GM12878 (cell line): ENCODE results near the gene CCDC39. TPM values are rescaled to one million over a fixed set of nuclear protein-coding genes. Genes with fewer than 3 reads are reported as not detected.
A peak's percentile ranks its signal among the peaks of the same experiment; 100 is the strongest.

ENCODE experiments used
- ATF3 ChIP-seq: IDR thresholded peaks from 2 replicates; pipeline ENCODE4 v1.6.1; 2011; ENCODE audit warnings: low read depth, mild to moderate bottlenecking, low read length, moderate library complexity, borderline replicate concordance; ENCODE audit errors: extremely low read depth
- E4F1 ChIP-seq: fragments of 450-650 bp; IDR thresholded peaks from 2 replicates; pipeline ENCODE4 v1.6.1; 2018; ENCODE audit warnings: borderline replicate concordance, mild to moderate bottlenecking; ENCODE audit not compliant: partially characterized antibody
- EGR1 ChIP-seq, 2 experiments: IDR thresholded peaks; 1 replicate in 1 of 2; 2 replicates in 1 of 2; pipeline ENCODE4 v1.6.1; 2011 to 2012; ENCODE audit warnings: low read depth in 2 of 2, low read length in 2 of 2, borderline replicate concordance in 1 of 2, mild to moderate bottlenecking in 1 of 2, moderate library complexity in 1 of 2
- GABPA ChIP-seq: IDR thresholded peaks from 2 replicates; pipeline ENCODE4 v1.6.1; 2014; ENCODE audit warnings: antibody characterized with exemption, low read depth, mild to moderate bottlenecking, inconsistent platforms
- HCFC1 ChIP-seq: fragments of 150-350 bp; IDR thresholded peaks from 2 replicates; pipeline ENCODE4 v1.6.1; 2014; ENCODE audit warnings: low read length
- HDAC2 ChIP-seq: fragments of 200-600 bp; sonication (generic); IDR thresholded peaks from 2 replicates; pipeline ENCODE4 v1.6.1; 2017
- HDAC6 ChIP-seq: fragments of 200-600 bp; sonication (generic); IDR thresholded peaks from one replicate; pipeline ENCODE4 v1.8.0; 2017; ENCODE audit warnings: antibody characterized with exemption; ENCODE audit not compliant: unreplicated experiment
- IKZF1 ChIP-seq: fragments of 450-650 bp; conservative IDR thresholded peaks from 2 replicates; pipeline ENCODE4 v1.6.1; 2017; ENCODE audit warnings: antibody characterized with exemption, mild to moderate bottlenecking
- KLF5 ChIP-seq: fragments of 450-650 bp; IDR thresholded peaks from 2 replicates; pipeline ENCODE4 v1.6.1; 2014; ENCODE audit warnings: mild to moderate bottlenecking; ENCODE audit not compliant: partially characterized antibody
- MTA3 ChIP-seq: IDR thresholded peaks from 2 replicates; pipeline ENCODE4 v1.6.1; 2012; ENCODE audit warnings: low read length, inconsistent platforms, borderline replicate concordance
- MYB ChIP-seq: fragments of 150-350 bp; IDR thresholded peaks from 2 replicates; pipeline ENCODE4 v1.6.1; 2014; ENCODE audit warnings: mild to moderate bottlenecking, low read depth, low read length, borderline replicate concordance
- POLR2AphosphoS2 ChIP-seq: IDR thresholded peaks from 2 replicates; pipeline ENCODE4 v1.6.1; 2011; ENCODE audit warnings: low read depth, mild to moderate bottlenecking, low read length, improper control_type of control experiment, moderate library complexity
- POLR2AphosphoS5 ChIP-seq: IDR thresholded peaks from 2 replicates; pipeline ENCODE4 v1.6.1; 2011; ENCODE audit warnings: mild to moderate bottlenecking, low read length, inconsistent platforms
- RCOR1 ChIP-seq: conservative IDR thresholded peaks from 2 replicates; pipeline ENCODE4 v1.6.1; 2012; ENCODE audit warnings: low read depth, low read length, improper control_type of control experiment
- RELA ChIP-seq: fragments of 450-650 bp; IDR thresholded peaks from 2 replicates; pipeline ENCODE4 v1.8.0; 2014; ENCODE audit warnings: borderline replicate concordance; ENCODE audit not compliant: partially characterized antibody
- SMAD5 ChIP-seq: IDR thresholded peaks from 2 replicates; pipeline ENCODE4 v1.6.1; 2016; ENCODE audit warnings: antibody characterized with exemption, low read depth
- SPI1 ChIP-seq: IDR thresholded peaks from 2 replicates; pipeline ENCODE4 v1.6.1; 2011; ENCODE audit warnings: low read depth, mild to moderate bottlenecking, low read length, moderate library complexity, borderline replicate concordance; ENCODE audit not compliant: insufficient read depth
- STAT1 ChIP-seq: fragments of 450-650 bp; conservative IDR thresholded peaks from 2 replicates; pipeline ENCODE4 v1.6.1; 2014; ENCODE audit warnings: antibody characterized with exemption, mild to moderate bottlenecking
- TARDBP ChIP-seq: IDR thresholded peaks from 2 replicates; pipeline ENCODE4 v1.6.1; 2016; ENCODE audit warnings: borderline replicate concordance
- TBL1XR1 ChIP-seq: IDR thresholded peaks from 2 replicates; pipeline ENCODE4 v1.6.1; 2012; ENCODE audit warnings: low read depth, low read length, improper control_type of control experiment
- polyA plus RNA-seq, 11 experiments: library from polyadenylated mRNA; depleted of rRNA in 4 of 11; unstranded in 6 of 11; stranded (reverse) in 5 of 11; fragments of >200 nt; fragmentation: Nextera tagmentation in 4 of 11; fragmentation: Illumina TruSeq in 1 of 11; extraction: Ambion mirVana in 4 of 11; extraction: Trizol in 1 of 11; gene quantifications; 1 replicate in 1 of 11; 2 replicates in 10 of 11; pipeline versions ENCODE4 v1.2.1 to v1.2.3, GENCODE V29; 2011 to 2016; ENCODE audit warnings: inconsistent platforms in 2 of 11, missing spikeins in 2 of 11, low read depth in 1 of 11
- total RNA-seq, 4 experiments: library from RNA; depleted of rRNA in 3 of 4; stranded (reverse); fragments of >200 nt in 3 of 4; fragmentation: Illumina TruSeq in 1 of 4; extraction: Trizol in 1 of 4; gene quantifications; 2 replicates each; pipeline versions ENCODE4 v1.2.1 to v1.2.3, GENCODE V29; 2013 to 2021
- TF ChIP-seq, protein P1 (sequence below), 3 experiments: IDR thresholded peaks in 2 of 3; conservative IDR thresholded peaks in 1 of 3; 2 replicates each; pipeline ENCODE4 v1.5.1; 2011; ENCODE audit warnings: low read depth in 3 of 3, low read length in 3 of 3, mild to moderate bottlenecking in 3 of 3, control low read depth in 2 of 3, moderate library complexity in 2 of 3, inconsistent platforms in 1 of 3, mixed read lengths in 1 of 3; ENCODE audit not compliant: control insufficient read depth in 2 of 3, insufficient read depth in 1 of 3; ENCODE audit errors: extremely low read depth in 1 of 3
- TF ChIP-seq, protein P2 (sequence below): fragments of 450-650 bp; IDR thresholded peaks from 2 replicates; pipeline ENCODE4 v1.6.1; 2017; ENCODE audit warnings: mild to moderate bottlenecking, low read depth, inconsistent platforms; ENCODE audit not compliant: poor library complexity, severe bottlenecking

The CCDC39 gene
- total and polyA plus RNA-seq, 10 of the 15 experiments (the other 5 are each of a cell fraction or from before 2014, with no cell fraction given): 0.10 to 0.69 (median 0.31) TPM

GRCh38 chr3:180601688-180602666, 77.3 kb downstream of the CCDC39 start, which contains the start of gene TTC14 (continued):
- TF ChIP-seq ATF3 (no peak), TARDBP (peak; percentile 68; the same call in 1 of the 2 replicates), MYB (peak; percentile 25; the same call in 1 of the 2 replicates), RELA (no peak), STAT1 (no peak), SMAD5 (peak; percentile 93), SPI1 (peak; percentile 62; the same call in 1 of the 2 replicates), IKZF1 (peak; percentile 94), GABPA (peak; percentile 98), MTA3 (no peak; the same call in 1 of the 2 replicates), HCFC1 (peak; percentile 66), E4F1 (peak; percentile 79), POLR2AphosphoS5 (peak; percentile 93), EGR1 (IDR thresholded peaks at IDR 0.05; ENCODE audit: borderline replicate concordance in 1 of 2, low read depth in 2 of 2, low read length in 2 of 2) (peak in 1 of 2 experiments; percentile 74; a peak in 2 of 3 replicates), TBL1XR1 (peak; percentile 37; the same call in 1 of the 2 replicates), HDAC6 (no peak), HDAC2 (no peak), RCOR1 (0 out of 2 replicates have a peak, but pooled peaks have one; percentile 62), POLR2AphosphoS2 (peak; percentile 88), KLF5 (peak; percentile 65)
- TF ChIP-seq, protein P1, sequence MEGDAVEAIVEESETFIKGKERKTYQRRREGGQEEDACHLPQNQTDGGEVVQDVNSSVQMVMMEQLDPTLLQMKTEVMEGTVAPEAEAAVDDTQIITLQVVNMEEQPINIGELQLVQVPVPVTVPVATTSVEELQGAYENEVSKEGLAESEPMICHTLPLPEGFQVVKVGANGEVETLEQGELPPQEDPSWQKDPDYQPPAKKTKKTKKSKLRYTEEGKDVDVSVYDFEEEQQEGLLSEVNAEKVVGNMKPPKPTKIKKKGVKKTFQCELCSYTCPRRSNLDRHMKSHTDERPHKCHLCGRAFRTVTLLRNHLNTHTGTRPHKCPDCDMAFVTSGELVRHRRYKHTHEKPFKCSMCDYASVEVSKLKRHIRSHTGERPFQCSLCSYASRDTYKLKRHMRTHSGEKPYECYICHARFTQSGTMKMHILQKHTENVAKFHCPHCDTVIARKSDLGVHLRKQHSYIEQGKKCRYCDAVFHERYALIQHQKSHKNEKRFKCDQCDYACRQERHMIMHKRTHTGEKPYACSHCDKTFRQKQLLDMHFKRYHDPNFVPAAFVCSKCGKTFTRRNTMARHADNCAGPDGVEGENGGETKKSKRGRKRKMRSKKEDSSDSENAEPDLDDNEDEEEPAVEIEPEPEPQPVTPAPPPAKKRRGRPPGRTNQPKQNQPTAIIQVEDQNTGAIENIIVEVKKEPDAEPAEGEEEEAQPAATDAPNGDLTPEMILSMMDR (IDR thresholded peaks at IDR 0.05 in 2 of 3, conservative IDR thresholded peaks at IDR 0.05 in 1 of 3; ENCODE audit: control insufficient read depth in 2 of 3, extremely low read depth in 1 of 3, insufficient read depth in 1 of 3, low read depth in 3 of 3, low read length in 3 of 3): peak in 1 of 3 experiments; percentile 45; a peak in 2 of 6 replicates
- TF ChIP-seq, protein P2, sequence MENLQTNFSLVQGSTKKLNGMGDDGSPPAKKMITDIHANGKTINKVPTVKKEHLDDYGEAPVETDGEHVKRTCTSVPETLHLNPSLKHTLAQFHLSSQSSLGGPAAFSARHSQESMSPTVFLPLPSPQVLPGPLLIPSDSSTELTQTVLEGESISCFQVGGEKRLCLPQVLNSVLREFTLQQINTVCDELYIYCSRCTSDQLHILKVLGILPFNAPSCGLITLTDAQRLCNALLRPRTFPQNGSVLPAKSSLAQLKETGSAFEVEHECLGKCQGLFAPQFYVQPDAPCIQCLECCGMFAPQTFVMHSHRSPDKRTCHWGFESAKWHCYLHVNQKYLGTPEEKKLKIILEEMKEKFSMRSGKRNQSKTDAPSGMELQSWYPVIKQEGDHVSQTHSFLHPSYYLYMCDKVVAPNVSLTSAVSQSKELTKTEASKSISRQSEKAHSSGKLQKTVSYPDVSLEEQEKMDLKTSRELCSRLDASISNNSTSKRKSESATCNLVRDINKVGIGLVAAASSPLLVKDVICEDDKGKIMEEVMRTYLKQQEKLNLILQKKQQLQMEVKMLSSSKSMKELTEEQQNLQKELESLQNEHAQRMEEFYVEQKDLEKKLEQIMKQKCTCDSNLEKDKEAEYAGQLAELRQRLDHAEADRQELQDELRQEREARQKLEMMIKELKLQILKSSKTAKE: no peak
